Heart left ventricle (tissue), 16 donors: ENCODE results near the gene QSOX1. TPM values are rescaled to one million over a fixed set of nuclear protein-coding genes. Genes with fewer than 3 reads are reported as not detected.
A peak's percentile ranks its signal among the peaks of the same experiment; 100 is the strongest.

Source experiments
- ATAC-seq, 4 donors: fragments of 200-7000 bp; cut with Tn5 transposase; one replicate each; pipeline ENCODE4 v1.9.1; 2020 to 2022; ENCODE audit warnings: moderate library complexity in 4 of 4, mild to moderate bottlenecking in 3 of 4, moderate number of reproducible peaks in 1 of 4
- DNase-seq, 5 donors: peaks; one replicate each; pipeline ENCODE4 v3.0.0-alpha.2; 2020
- H3K27ac ChIP-seq, 12 donors: fragments of 200-600 bp; sonication (generic) in 4 of 12; one replicate each; pipeline versions ENCODE4 v1.5.0 to v1.8.0; 2016 to 2022; ENCODE audit warnings: mild to moderate bottlenecking in 2 of 12
- H3K27me3 ChIP-seq, 9 donors: fragments of 200-600 bp; sonication (generic) in 2 of 9; one replicate each; pipeline versions ENCODE4 v1.5.1 to v1.8.0; 2016 to 2022; ENCODE audit warnings: mild to moderate bottlenecking in 3 of 9
- H3K36me3 ChIP-seq, 9 donors: fragments of 200-600 bp; sonication (generic) in 2 of 9; one replicate each; pipeline versions ENCODE4 v1.5.0 to v1.8.0; 2018 to 2022; ENCODE audit warnings: mild to moderate bottlenecking in 2 of 9
- H3K4me1 ChIP-seq, 12 donors: fragments of 200-600 bp; sonication (generic) in 4 of 12; one replicate each; pipeline versions ENCODE4 v1.5.0 to v1.8.0; 2016 to 2022; ENCODE audit warnings: mild to moderate bottlenecking in 3 of 12
- H3K4me3 ChIP-seq, 12 donors: fragments of 200-600 bp; sonication (generic) in 4 of 12; one replicate each; pipeline versions ENCODE4 v1.5.0 to v1.8.0; 2017 to 2022; ENCODE audit warnings: mild to moderate bottlenecking in 9 of 12, moderate library complexity in 4 of 12
- H3K9me3 ChIP-seq, 12 donors: fragments of 200-600 bp; sonication (generic) in 4 of 12; one replicate each; pipeline versions ENCODE4 v1.5.0 to v1.8.0; 2016 to 2022; ENCODE audit warnings: mild to moderate bottlenecking in 1 of 12
- POLR2A ChIP-seq, 2 donors: fragments of 450-650 bp; IDR thresholded peaks; one replicate each; pipeline ENCODE4 v1.6.1; 2017; ENCODE audit warnings: antibody characterized with exemption in 2 of 2, mild to moderate bottlenecking in 2 of 2, moderate library complexity in 2 of 2
- WGBS, 4 donors: extraction: QIAGEN DNeasy Blood & Tissue Kit in 2 of 4; methylation state at CpG; one replicate each; pipeline versions ENCODE4 v1.1.5 to v1.1.7; 2013 to 2018; 5-methylcytosine and 5-hydroxymethylcytosine counted together
- intact Hi-C, 10 donors: fragments of 100-400 bp; cut with DNase I; formaldehyde crosslinking; loops; one replicate each; pipeline versions ENCODE4 v1.11.1 to v1.14.2; 2022
- polyA plus RNA-seq, 2 donors: library from polyadenylated mRNA; stranded (reverse); fragments of 200-250 nt; gene quantifications; one replicate each; pipeline ENCODE4 v1.2.3, GENCODE V29; 2013
- total RNA-seq, 9 donors: library from RNA; depleted of rRNA in 2 of 9; stranded (reverse); fragments of >200 nt in 2 of 9; fragmentation: NEBNext Ultra II Directional in 3 of 9; extraction: Animal tissue kit (Norgen Biotek cat#: 25700) in 3 of 9; gene quantifications; one replicate each; pipeline versions ENCODE4 v1.1.0 to v1.2.4, GENCODE V29; 2016 to 2023
- TF ChIP-seq, protein P1 (sequence below), 12 donors: fragments of 200-600 bp; sonication (generic) in 4 of 12; IDR thresholded peaks; one replicate each; pipeline versions ENCODE4 v1.5.0 to v1.8.0; 2018 to 2022; ENCODE audit warnings: antibody characterized with exemption in 12 of 12, mild to moderate bottlenecking in 5 of 12
- donor health status: ischemic (EF 13 %, LVEDD 7.1; RV severe dilation, severe dysfunction).
- donor health status: healthy with polysubstance abuse.
- donor health status: DM: no; HTN: yes; CAD: no.
- donor health status: DM: no; HTN: no; CAD: no.
- donor health status: ischemic (EF 25% LVEDD 6.9; RV normal size, moderate dysfunction).
- donor health status: ischemic (EF 25% LVEDD 5.7; RV mildly dilated, moderate dysfunction).
- donor health status: healthy.
- donor health status: DM: yes; HTN: yes; CAD: no.
- donor health status: ischemic (EF 35%, LVEDD 5.7; RV mildly dilated, moderate dysfunction).
- donor health status: nonischemic (EF 11% LVEDD 7.7; RV severe dilation, severe dysfunction).
- donor health status: DM: yes; HTN: yes; CAD: no.
- donor health status: PGD.
- donor health status: ischemic (EF 29% LVEDD 5.4; RV normal size, mild dysfunction).
- donor health status: nonischemic (EF 23%, LVEDD 6.1; RV moderate dilation, normal function).

QSOX1 gene
- total and polyA plus RNA-seq, 11 donors: 62.3 to 250 (median 122) TPM

- ATAC-seq (peak in 1 of 4 donors; percentile 1), DNase-seq (no peak)
- TF ChIP-seq, protein P1, sequence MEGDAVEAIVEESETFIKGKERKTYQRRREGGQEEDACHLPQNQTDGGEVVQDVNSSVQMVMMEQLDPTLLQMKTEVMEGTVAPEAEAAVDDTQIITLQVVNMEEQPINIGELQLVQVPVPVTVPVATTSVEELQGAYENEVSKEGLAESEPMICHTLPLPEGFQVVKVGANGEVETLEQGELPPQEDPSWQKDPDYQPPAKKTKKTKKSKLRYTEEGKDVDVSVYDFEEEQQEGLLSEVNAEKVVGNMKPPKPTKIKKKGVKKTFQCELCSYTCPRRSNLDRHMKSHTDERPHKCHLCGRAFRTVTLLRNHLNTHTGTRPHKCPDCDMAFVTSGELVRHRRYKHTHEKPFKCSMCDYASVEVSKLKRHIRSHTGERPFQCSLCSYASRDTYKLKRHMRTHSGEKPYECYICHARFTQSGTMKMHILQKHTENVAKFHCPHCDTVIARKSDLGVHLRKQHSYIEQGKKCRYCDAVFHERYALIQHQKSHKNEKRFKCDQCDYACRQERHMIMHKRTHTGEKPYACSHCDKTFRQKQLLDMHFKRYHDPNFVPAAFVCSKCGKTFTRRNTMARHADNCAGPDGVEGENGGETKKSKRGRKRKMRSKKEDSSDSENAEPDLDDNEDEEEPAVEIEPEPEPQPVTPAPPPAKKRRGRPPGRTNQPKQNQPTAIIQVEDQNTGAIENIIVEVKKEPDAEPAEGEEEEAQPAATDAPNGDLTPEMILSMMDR (IDR thresholded peaks at IDR 0.05): no peak
- TF ChIP-seq POLR2A (IDR thresholded peaks at IDR 0.05): no peak
- intact Hi-C loops: loop anchor here in 3 of 10 donors (5.0 to 10.0 kb wide), 3 partner anchors 37 to 199 kb away; partner anchors contain the start of gene CEP350 (in 1 of the 3)
- H3K4me3 ChIP-seq: peak overlapping the region; percentile 70 to 100 (median 98)
- H3K27me3 ChIP-seq: no peaks in the 10 kb centered on the region
- no peaks in the 10 kb centered on the region for H3K36me3 ChIP-seq
- no peaks in the 10 kb centered on the region for H3K9me3 ChIP-seq
- WGBS, 4 donors: 6 to 15% (median 11%) methylated on average over 7 of the region's 7 CpGs
- peaks cover 0 to 51% (median 23%) of the 10 kb centered on the region in 12 donors for H3K4me1 ChIP-seq
- H3K27ac ChIP-seq: peak overlapping the region; percentile 83 to 99 (median 96)
These were observed 705 bp upstream of the QSOX1 start for GRCh38 chr1:180154003-180154324.

- no peaks in the 10 kb centered on the region for H3K9me3 ChIP-seq
- peak overlapping the region; percentile 70 to 100 (median 98) for H3K4me3 ChIP-seq
- peak in 2 of 4 donors; percentile 7 to 11 for ATAC-seq
- 2 to 3% (median 3%) methylated on average over 26 to 29 of the region's 29 CpGs for WGBS, 4 donors
- intact Hi-C loops: loop anchor here in 1 of 10 donors (10.0 kb wide), 1 partner anchor 200 kb away; the partner anchor contains the start of gene CEP350
- no peak for DNase-seq
- no peaks in the 10 kb centered on the region for H3K27me3 ChIP-seq
- no peaks in the 10 kb centered on the region for H3K36me3 ChIP-seq
- no peak for TF ChIP-seq POLR2A (IDR thresholded peaks at IDR 0.05)
- TF ChIP-seq, protein P1 (IDR thresholded peaks at IDR 0.05): no peak
- H3K27ac ChIP-seq: peak overlapping the region in 11 of 12 donors; percentile 94 to 99 (median 96)
- H3K4me1 ChIP-seq: peaks cover 0 to 59% (median 23%) of the 10 kb centered on the region in 12 donors
These were observed 563 bp downstream of the QSOX1 start for GRCh38 chr1:180155182-180155682.

DNA sequence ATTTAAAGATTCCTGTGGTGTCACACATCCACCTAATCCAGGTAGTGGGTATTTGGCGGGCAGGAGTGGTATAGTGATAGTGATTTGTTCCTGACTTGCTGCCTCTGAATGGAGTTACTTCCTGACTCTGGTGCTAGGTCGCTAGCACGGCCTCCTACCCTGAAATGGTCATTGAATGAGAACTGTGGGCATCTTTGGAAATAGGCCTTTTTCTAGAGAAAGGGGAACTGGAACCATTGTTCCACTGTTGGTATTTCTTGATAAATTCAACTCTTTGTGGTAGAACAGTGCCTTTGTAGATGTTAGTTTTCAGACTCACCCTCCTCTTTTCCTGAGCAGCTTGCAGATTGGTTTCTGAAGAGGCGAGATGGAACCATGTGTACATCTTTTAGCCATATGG is 1.5 kb downstream of the QSOX1 start:
- 86 to 95% (median 91%) methylated on average over 4 of the region's 4 CpGs for WGBS, 4 donors
- DNase-seq: no peak
- H3K4me3 ChIP-seq: peak overlapping the region in 7 of 12 donors; percentile 70 to 99 (median 98)
- no peak for ATAC-seq
- TF ChIP-seq POLR2A (IDR thresholded peaks at IDR 0.05): no peak
- TF ChIP-seq, protein P1 (IDR thresholded peaks at IDR 0.05): no peak
- no peaks in the 10 kb centered on the region for H3K36me3 ChIP-seq
- intact Hi-C loops: loop anchor here in 1 of 10 donors (10.0 kb wide), 1 partner anchor 201 kb away; the partner anchor contains the start of gene CEP350
- H3K9me3 ChIP-seq: no peaks in the 10 kb centered on the region
- peaks cover 0 to 67% (median 23%) of the 10 kb centered on the region in 12 donors for H3K4me1 ChIP-seq
- H3K27me3 ChIP-seq: no peaks in the 10 kb centered on the region
- H3K27ac ChIP-seq: peak overlapping the region in 1 of 12 donors; percentile 68

DNA sequence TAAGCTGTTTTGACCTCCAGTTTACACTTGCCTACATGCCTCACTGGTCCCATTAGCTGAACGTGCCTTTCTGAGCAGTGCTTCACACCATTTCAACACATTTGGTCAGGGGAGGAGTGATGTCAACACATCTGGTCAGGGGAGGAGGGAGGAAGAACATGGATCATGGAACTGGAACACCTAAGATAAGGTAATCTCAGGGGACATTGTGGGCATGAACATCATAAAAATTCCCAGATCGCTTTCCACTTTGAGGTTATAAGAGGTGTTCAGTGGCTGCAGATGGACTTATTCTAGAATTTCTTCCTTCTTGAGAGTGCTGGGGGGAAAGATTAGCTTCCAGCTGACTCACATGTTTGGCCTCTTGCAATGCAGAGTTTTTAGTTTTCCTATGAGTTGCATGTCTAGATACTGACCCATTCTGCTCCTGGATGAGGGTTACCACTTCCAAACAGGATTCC is 2.0 kb downstream of the QSOX1 start:
- H3K27me3 ChIP-seq: no peaks in the 10 kb centered on the region
- no peaks in the 10 kb centered on the region for H3K9me3 ChIP-seq
- WGBS, 4 donors: 64 to 84% (median 80%) methylated on average over 2 of the region's 2 CpGs
- H3K36me3 ChIP-seq: no peaks in the 10 kb centered on the region
- peaks cover 0 to 65% (median 23%) of the 10 kb centered on the region in 12 donors for H3K4me1 ChIP-seq
- H3K4me3 ChIP-seq: peak overlapping the region in 2 of 12 donors; percentile 99
- no peak for ATAC-seq
- peak overlapping the region in 1 of 12 donors; percentile 68 for H3K27ac ChIP-seq
- intact Hi-C loops: loop anchor here in 1 of 10 donors (10.0 kb wide), 1 partner anchor 202 kb away; the partner anchor contains the start of gene CEP350
- TF ChIP-seq, protein P1 (IDR thresholded peaks at IDR 0.05): no peak
- no peak for TF ChIP-seq POLR2A (IDR thresholded peaks at IDR 0.05)
- DNase-seq: no peak
